BJ (cell line): ENCODE data around the gene CRIM1. TPM values are rescaled to one million over a fixed set of nuclear protein-coding genes. Genes with fewer than 3 reads are reported as not detected.
A peak's percentile ranks its signal among the peaks of the same experiment; 100 is the strongest.

Experiments
- CTCF ChIA-PET: fragments of 350-600 bp; formaldehyde crosslinking; extraction: SDS; loops from one replicate; lab custom pipeline; 2021; ENCODE audit warnings: antibody characterized with exemption, inconsistent platforms; lab: Yijun Ruan, JAX
- POLR2A ChIA-PET: fragments of 300-600 bp; sonication (Branson Sonifier 250); formaldehyde crosslinking; extraction: SDS; loops from one replicate; lab custom pipeline; 2021; ENCODE audit warnings: antibody characterized with exemption; lab: Charles Lee
- DNase-seq: peaks from one replicate; pipeline ENCODE4 v3.0.0-alpha.2; 2011; ENCODE audit warnings: low read depth
- H3K27me3 ChIP-seq: 2 replicates; pipeline ENCODE4 v1.6.0; 2011; ENCODE audit warnings: low read length; ENCODE audit not compliant: control insufficient read depth, insufficient read depth
- H3K36me3 ChIP-seq: 2 replicates; pipeline ENCODE4 v1.5.1; 2011; ENCODE audit warnings: low read length; ENCODE audit not compliant: control insufficient read depth, insufficient read depth
- H3K4me3 ChIP-seq: 2 replicates; pipeline ENCODE4 v1.5.1; 2011; ENCODE audit warnings: low read depth, mild to moderate bottlenecking, control low read depth, low read length
- CTCF ChIP-seq: IDR thresholded peaks from 2 replicates; pipeline ENCODE4 v1.5.1; 2011; ENCODE audit warnings: low read depth, mild to moderate bottlenecking, control low read depth, inconsistent platforms, low read length, moderate library complexity; ENCODE audit not compliant: insufficient read depth
- polyA plus RNA-seq: library from polyadenylated mRNA; depleted of rRNA; stranded (reverse); fragments of >200 nt; gene quantifications from 2 replicates; pipeline ENCODE4 v1.2.3, GENCODE V29; 2011

The CRIM1 gene
- polyA plus RNA-seq, 1 experiment: 729 TPM

- H3K36me3 ChIP-seq: peaks cover 3% of the 10 kb centered on the region
- DNase-seq: no peak
- no peak for TF ChIP-seq CTCF
- H3K4me3 ChIP-seq: no peak overlapping the region
- CTCF ChIA-PET: interaction anchor here (0.9 to 1.8 kb wide), 3 partner anchors 13 to 19 kb away, joined by 3 to 6 read pairs (median 3); no protein-coding TSS in a partner anchor
- H3K27me3 ChIP-seq: no peaks in the 10 kb centered on the region
- POLR2A ChIA-PET: interaction anchor here (0.7 to 1.0 kb wide), 3 partner anchors 19 to 308 kb away, joined by 3 to 5 read pairs (median 3); no protein-coding TSS in a partner anchor
These were observed 15.7 kb downstream of the CRIM1 start for GRCh38 chr2:36371070-36371874.

- peaks cover 3% of the 10 kb centered on the region for H3K36me3 ChIP-seq
- CTCF ChIA-PET: interaction anchor here (0.9 to 1.8 kb wide), 4 partner anchors 14 to 19 kb away, joined by 3 to 6 read pairs (median 4); no protein-coding TSS in a partner anchor
- no peak overlapping the region for H3K4me3 ChIP-seq
- no peak for TF ChIP-seq CTCF
- H3K27me3 ChIP-seq: no peaks in the 10 kb centered on the region
- POLR2A ChIA-PET: interaction anchor here (0.7 to 1.0 kb wide), 3 partner anchors 19 to 308 kb away, joined by 3 to 5 read pairs (median 3); no protein-coding TSS in a partner anchor
- peak; percentile 79 for DNase-seq
These were observed 16.4 kb downstream of the CRIM1 start for GRCh38 chr2:36371928-36372391.

- no peak for TF ChIP-seq CTCF
- no peak overlapping the region for H3K4me3 ChIP-seq
- peaks cover 3% of the 10 kb centered on the region for H3K36me3 ChIP-seq
- ChIA-PET POLR2A (interaction anchor here (0.7 kb wide), 1 partner anchor 112 kb away, joined by 3 read pairs; no protein-coding TSS in a partner anchor), CTCF (interaction anchor here (0.6 to 1.8 kb wide), 4 partner anchors 15 to 23 kb away, joined by 3 to 6 read pairs (median 4); no protein-coding TSS in a partner anchor)
- no peak for DNase-seq
- H3K27me3 ChIP-seq: no peaks in the 10 kb centered on the region
These were observed 17.8 kb downstream of the CRIM1 start for GRCh38 chr2:36373149-36373926.

- TF ChIP-seq CTCF: no peak
- Histone ChIP-seq H3K4me3 (no peak overlapping the region), H3K36me3 (no peaks in the 10 kb centered on the region), H3K27me3 (no peaks in the 10 kb centered on the region)
- CTCF ChIA-PET: no interaction called here
- no peak for DNase-seq
- POLR2A ChIA-PET: interaction anchor here (0.7 kb wide), 1 partner anchor 9 kb away, joined by 4 read pairs; no protein-coding TSS in a partner anchor
These were observed 19.0 kb downstream of the CRIM1 start for GRCh38 chr2:36374585-36374984.
